NCI-H2171 treated with DMSO at 0.1 percent for 48 hours (cell line): Measurements from ENCODE around the gene PLEKHH1.

ENCODE experiments used
- DNase-seq: peaks from one replicate; lab custom pipeline; 2025; lab: John Stamatoyannopoulos, UW

PLEKHH1 gene

GRCh38 chr14:67532998-67533753, at the start of gene PLEKHH1:
Gene PLEKHH1 (plus strand): TSS chr14:67533290. CDS start chr14:67541868, 8,578 bp downstream.
- DNase-seq = peak; percentile 74

DNA sequence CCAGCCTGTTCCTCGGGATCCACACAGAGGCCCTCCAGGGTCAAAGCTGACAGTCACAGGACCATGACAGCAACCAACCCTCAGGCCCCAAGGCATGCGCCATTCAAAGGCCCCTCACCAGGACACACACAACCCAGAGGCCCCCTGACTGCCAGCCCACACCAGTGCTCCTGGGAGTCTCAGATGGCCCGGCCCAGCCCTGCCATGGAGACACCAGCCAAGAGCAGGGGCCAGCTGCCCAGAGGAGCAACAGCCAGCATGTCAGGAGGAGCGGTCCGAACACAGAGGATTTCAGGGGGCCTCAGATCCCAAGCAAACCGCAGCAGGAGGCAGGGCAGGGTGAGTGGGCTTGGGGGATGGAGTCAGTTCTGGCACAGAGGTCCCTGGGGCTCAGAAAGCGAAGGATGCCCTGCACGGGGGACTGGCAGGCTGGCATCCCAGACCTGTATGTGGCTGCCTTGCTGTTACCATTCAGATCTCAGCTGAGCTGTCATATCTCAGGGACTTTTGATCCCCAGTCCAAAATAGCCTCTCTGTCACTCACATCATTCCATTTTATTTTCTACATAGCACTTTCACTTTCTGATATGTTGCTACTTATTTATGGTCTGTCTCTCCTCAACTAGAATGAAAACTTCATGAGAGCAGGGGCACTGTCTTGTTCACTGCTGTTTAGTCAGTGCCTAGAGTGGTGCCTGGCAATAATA, 49.4 kb upstream of the PLEKHH1 start:
- no peak for DNase-seq

GRCh38 chr14:67485501-67486095, 47.5 kb upstream of the PLEKHH1 start:
- DNase-seq = no peak

GRCh38 chr14:67486890-67487289, 46.2 kb upstream of the PLEKHH1 start:
- DNase-seq = no peak

GRCh38 chr14:67487332-67487731, 45.8 kb upstream of the PLEKHH1 start:
- peak; percentile 15 for DNase-seq

DNA sequence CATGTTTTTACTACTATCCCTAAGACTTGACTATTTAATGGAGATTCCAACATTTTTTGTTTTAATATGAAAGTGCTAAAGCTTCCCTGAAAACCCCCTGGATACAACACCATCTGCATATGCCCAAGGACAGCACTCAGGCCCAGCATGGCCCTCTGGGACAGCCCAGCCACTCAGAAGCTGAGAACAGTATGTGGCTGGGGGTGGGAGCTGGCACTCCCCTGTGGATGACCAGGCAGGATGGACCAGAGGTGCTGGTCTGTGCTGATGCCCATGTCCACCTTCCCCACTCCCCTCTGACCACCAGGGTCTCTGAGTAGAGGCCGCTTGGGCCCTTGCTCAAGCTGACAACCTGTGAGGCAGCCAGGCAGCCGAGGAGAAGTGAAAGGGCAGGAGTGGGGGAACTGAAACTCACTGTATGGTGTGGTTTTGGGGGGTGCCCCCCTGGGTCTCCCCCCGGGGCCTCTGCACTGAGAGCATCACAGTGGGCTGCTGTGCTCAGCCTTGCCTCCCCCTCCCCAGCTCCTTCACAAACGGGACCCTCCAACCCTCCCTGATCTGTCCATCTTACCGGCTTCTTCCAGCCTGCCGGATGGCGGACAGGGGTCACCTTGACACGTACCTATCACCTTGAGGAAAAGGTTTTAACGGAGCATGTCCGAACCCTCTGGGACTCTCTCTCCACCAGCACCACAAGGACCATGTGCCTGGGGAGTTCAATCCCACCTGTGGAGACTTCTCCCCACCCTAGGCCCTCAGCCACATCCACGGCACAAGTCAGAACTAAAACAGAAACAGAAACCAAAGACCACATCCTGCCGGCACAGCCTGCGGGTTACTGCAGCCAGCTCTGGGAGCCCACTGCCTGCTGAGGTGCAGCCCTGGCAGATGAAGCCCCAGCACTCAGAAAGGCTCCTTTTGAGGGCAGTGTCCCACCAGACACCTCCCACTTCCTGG, 44.9 kb upstream of the PLEKHH1 start, which contains the start of gene TMEM229B:
Gene TMEM229B (minus strand): TSS at position 785 of the 957 bp plus-strand sequence. CDS start 14,798 bp downstream, outside the sequence.
- no peak for DNase-seq

- no peak for DNase-seq
Observed at GRCh38 chr14:67490196-67490595, 42.9 kb upstream of the PLEKHH1 start.

GRCh38 chr14:67491285-67491684, 41.8 kb upstream of the PLEKHH1 start:
- DNase-seq = no peak

DNA sequence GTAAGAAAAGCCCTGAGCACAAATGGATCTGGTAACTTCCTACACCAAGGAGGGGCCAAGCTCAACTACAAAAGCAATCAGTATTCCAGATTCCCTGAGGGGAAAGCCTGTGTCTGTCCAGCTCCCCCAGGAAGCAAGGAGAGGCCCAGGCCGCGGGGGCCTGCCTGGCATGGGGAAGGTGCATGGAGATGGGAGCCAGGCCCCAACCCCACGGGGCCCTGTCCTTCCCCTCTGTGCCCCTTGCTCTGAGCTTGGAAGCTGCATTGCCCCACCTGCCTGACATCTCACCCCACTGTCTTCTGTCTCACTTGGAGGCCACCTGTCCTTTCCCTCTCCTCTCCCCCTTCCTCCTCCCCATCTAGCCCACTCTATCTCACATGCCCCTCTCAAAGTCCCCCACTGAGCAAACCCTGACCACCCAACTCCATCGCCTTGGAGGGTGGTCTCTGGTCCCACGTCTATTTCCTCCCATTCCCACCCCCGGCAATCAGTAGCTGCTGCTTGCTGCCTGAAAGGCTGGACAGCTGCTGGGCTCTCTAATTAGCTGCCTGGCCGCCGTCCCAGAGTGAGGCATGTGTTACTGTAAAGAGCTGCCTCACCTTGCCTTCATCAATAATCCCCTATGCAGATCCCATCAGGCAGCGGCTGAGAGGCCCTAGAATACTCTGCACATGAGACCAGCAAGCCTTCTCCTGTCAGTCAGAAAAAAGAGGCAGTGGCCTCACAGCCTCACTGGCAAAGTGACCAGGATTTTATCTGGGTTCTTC, 41.2 kb upstream of the PLEKHH1 start:
- peak; percentile 92 for DNase-seq

DNA sequence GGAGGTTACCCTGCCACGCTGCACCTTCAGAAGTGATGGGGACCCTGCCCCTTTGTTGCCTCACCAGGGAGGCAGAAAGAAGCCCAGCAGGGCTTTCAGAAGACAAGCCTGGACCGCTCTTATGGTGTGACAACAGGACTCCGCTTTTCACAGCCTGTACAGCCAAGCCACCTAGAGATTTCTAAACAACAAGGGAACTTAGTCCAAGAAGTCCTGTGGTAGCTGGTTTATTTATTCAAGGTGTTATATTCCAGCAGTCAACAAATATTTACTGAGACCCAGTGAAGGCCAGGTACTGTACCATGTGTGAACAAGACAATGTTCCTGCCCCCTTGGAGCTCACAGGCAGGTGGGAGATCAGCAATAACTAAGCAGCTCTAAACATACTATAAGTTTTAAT, 40.6 kb upstream of the PLEKHH1 start:
- DNase-seq = no peak

- DNase-seq = no peak
Observed at GRCh38 chr14:67493092-67493717, 39.9 kb upstream of the PLEKHH1 start.

GRCh38 chr14:67495827-67496226, 37.3 kb upstream of the PLEKHH1 start:
- DNase-seq = no peak

DNA sequence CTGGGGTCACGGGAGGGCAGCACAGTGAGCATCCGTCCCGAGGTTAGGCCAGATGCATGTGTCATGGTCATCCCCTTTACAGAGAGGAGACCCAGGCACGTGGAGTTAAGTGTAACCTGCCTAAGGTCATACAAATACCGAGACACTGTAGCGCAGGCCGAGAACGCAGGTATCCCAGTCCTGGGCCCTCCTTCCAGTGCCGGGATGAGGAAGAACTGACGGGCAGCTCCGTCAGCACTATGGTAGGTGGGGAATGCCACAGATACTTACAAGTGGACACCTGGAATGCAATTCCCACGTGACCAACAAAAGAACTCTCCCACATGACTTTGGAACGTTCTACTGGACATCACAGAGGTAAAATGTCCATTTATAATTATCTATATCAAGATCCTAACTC, 35.9 kb upstream of the PLEKHH1 start:
- no peak for DNase-seq

DNA sequence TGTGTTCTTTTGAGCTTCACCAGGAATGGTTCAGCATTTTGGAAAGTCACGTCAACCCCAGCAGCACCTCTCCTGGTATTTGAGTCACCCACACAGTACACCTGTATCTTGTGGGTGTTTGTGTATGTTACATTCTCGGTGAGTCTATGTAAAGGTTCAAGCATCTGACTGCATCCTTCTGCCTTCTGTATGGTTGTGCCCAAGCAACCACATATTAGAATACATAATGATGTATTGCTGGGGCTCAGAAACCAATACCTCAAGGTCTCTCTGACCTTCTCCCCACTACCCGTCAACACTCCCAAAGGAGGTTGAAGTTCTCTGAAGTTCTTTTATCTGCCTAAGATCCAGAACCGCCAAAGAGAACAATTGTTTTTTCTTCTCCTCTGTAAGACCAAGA, 35.4 kb upstream of the PLEKHH1 start:
- DNase-seq = no peak

DNA sequence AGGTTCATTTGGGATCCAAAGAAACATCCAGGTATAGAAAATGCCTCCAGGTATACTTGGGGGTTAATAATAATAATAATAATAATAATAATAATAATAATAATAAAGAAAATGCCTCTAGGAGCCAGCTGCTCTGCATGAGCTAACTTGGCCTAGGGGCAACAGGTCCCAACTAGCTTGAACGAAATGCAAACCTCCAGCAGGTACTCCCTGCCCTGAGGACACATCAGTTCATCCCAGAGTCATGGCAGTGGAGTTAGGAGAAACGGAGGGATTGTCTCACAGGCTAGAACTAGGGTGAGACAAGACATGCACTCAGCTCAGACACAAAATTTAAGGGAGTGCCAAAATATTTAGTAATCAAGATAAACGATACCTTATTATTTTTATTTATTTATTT, 32.1 kb upstream of the PLEKHH1 start:
- DNase-seq = no peak

DNA sequence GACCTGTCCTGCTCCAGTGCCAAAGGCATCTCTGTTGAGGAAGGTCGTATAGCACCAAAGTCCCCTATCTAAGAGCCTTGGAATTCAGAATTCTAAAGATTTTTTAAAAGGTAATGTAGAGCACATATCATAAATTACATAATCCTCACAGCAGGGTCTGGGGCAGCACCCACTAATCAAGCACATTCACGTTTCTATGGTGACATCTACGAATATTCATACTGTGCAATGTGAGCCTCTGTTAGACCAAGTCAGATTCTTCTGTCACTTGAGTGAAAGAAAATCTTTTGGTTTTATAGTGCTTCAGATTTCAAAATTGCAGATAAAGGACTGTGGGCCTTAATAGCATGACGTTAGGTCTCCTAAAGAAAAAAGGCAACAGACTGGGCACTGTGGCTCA, 31.4 kb upstream of the PLEKHH1 start:
- DNase-seq = no peak

DNA sequence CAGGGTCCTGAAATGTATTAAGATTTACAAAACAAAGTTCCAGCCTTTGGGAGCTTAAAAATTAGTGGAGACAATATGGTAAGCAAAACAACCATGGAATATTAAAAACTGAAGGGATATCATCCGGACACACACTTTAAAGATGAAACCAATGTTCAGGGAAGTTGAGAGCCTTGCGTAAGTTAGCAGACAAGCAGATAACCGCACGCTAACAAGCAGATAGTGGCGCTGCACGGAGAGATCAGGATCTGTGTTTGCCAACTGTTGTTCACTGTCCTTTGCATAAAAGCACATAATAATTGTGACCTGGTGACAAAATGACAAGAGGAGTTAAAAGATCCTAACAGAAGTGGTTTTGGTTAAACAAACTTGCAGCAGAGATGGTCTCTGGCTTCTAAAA, 30.2 kb upstream of the PLEKHH1 start:
- DNase-seq = no peak

DNA sequence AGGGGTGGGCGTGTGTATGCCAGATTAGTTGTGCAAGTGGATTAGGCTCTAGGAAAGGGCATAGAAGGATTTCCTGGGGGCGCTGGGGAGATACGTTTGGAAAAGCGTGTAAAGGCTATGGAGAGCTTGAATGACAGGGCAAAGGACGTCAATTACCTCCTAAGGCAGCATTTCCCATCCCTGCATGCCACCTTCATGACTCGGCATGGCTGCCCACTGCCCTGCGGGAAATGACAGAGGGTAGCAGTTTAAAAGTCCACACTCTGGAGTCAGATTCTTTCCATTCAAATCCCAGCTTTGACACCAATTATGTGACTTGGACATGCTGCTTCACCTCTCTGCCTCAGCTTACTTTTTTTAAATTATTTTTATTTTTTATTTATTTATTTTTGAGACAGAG, 29.8 kb upstream of the PLEKHH1 start:
- no peak for DNase-seq

DNA sequence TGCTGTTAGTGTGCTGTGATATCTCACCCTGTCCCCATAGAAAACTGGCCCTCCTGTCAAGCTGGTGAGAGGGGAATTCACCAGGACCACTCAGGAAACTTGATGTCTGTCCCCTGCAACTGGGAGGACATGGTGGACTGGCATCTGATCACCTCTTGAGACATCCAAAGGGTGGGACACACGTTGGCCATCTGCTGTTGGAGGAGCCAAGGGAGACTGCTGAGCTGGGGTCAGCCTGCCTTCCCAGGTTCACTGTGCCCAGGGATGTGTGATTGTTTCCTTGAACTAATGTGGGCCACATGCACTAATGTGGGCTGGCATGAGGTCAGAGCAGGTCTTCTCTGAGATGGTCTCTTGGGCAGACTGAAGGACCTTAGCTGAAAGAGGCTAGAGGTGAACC, 27.8 kb upstream of the PLEKHH1 start:
- no peak for DNase-seq

GRCh38 chr14:67508956-67509355, 24.1 kb upstream of the PLEKHH1 start:
- no peak for DNase-seq

GRCh38 chr14:67510121-67510520, 23.0 kb upstream of the PLEKHH1 start:
- DNase-seq = no peak
